ENCODE results near the gene SIAE. TPM values are rescaled to one million over a fixed set of nuclear protein-coding genes. Genes with fewer than 3 reads are reported as not detected.

SIAE gene
- total RNA-seq, 4 donors from 2014 or later = 2.7 to 7.5 (median 4.0) TPM

GRCh38 chr11:124672536-124673215 is 863 bp downstream of the SIAE start:
- Histone ChIP-seq H3K27me3 (no peaks in the 10 kb centered on the region), H3K4me1 (peaks cover 0 to 20% (median 6%) of the 10 kb centered on the region in 3 donors), H3K9me3 (no peaks in the 10 kb centered on the region), H3K27ac (peak overlapping the region in 3 of 4 donors; percentile 80 to 89 (median 86)), H3K4me3 (peak overlapping the region; percentile 35 to 76), H3K36me3 (peaks cover 0 to 3% of the 10 kb centered on the region in 2 donors)
- no peak for TF ChIP-seq POLR2AphosphoS5 (IDR thresholded peaks at IDR 0.05)
- ATAC-seq = no peak
- WGBS, 2 donors (ENCODE audit: low coverage in 1 of 2) = 37 to 70% methylated on average over 5 of the region's 7 CpGs

DNA sequence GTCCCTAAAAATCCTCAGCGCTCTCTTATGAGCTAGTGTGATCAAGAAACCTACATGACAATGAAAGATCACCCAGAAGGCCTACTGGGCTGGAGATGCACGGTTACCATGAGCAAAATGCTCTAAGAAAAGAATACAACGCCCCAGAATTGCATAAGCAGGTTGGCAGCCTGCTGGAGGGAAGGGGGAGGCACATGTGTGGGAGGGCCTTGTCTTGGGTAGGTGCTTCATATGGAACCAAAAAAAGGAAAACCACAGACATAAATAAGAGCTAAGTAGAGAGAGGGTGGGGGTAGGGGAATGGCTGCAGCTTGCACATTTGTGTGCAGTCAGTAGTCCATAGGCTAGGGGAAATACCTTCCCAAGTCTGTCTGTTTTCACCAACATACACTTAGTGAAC is 2.8 kb downstream of the SIAE start:
- peaks cover 0 to 20% (median 6%) of the 10 kb centered on the region in 3 donors for H3K4me1 ChIP-seq
- H3K9me3 ChIP-seq = no peaks in the 10 kb centered on the region
- no peak overlapping the region for H3K27ac ChIP-seq
- H3K4me3 ChIP-seq = no peak overlapping the region
- TF ChIP-seq POLR2AphosphoS5 (IDR thresholded peaks at IDR 0.05) (no peak), POLR2A (IDR thresholded peaks at IDR 0.05) (no peak), EP300 (IDR thresholded peaks at IDR 0.05) (no peak)
- TF ChIP-seq, protein P1, sequence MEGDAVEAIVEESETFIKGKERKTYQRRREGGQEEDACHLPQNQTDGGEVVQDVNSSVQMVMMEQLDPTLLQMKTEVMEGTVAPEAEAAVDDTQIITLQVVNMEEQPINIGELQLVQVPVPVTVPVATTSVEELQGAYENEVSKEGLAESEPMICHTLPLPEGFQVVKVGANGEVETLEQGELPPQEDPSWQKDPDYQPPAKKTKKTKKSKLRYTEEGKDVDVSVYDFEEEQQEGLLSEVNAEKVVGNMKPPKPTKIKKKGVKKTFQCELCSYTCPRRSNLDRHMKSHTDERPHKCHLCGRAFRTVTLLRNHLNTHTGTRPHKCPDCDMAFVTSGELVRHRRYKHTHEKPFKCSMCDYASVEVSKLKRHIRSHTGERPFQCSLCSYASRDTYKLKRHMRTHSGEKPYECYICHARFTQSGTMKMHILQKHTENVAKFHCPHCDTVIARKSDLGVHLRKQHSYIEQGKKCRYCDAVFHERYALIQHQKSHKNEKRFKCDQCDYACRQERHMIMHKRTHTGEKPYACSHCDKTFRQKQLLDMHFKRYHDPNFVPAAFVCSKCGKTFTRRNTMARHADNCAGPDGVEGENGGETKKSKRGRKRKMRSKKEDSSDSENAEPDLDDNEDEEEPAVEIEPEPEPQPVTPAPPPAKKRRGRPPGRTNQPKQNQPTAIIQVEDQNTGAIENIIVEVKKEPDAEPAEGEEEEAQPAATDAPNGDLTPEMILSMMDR (IDR thresholded peaks at IDR 0.05) = no peak
- 51 to 80% methylated on average over 1 to 2 of the region's 3 CpGs for WGBS, 2 donors (ENCODE audit: low coverage in 1 of 2)
- H3K36me3 ChIP-seq = peaks cover 0 to 21% of the 10 kb centered on the region in 2 donors
- no peak for ATAC-seq
- H3K27me3 ChIP-seq = no peaks in the 10 kb centered on the region

- ATAC-seq = no peak
- TF ChIP-seq, protein P1 (IDR thresholded peaks at IDR 0.05) = peak; percentile 68 to 82 (median 76)
- no peak for TF ChIP-seq POLR2A (IDR thresholded peaks at IDR 0.05)
- no peak overlapping the region for H3K27ac ChIP-seq
- WGBS, 2 donors (ENCODE audit: low coverage in 1 of 2) = 17 to 23% methylated on average over 6 to 8 of the region's 8 CpGs
- H3K4me3 ChIP-seq = no peak overlapping the region
- no peaks in the 10 kb centered on the region for H3K9me3 ChIP-seq
- peaks cover 0 to 15% (median 6%) of the 10 kb centered on the region in 3 donors for H3K4me1 ChIP-seq
- no peaks in the 10 kb centered on the region for H3K27me3 ChIP-seq
- H3K36me3 ChIP-seq = peaks cover 0 to 36% of the 10 kb centered on the region in 2 donors
Measured at GRCh38 chr11:124669193-124669592, 4.3 kb downstream of the SIAE start.

GRCh38 chr11:124667601-124668000 is 5.9 kb downstream of the SIAE start:
- H3K36me3 ChIP-seq = peaks cover 0 to 49% of the 10 kb centered on the region in 2 donors
- no peak overlapping the region for H3K27ac ChIP-seq
- no peaks in the 10 kb centered on the region for H3K27me3 ChIP-seq
- H3K4me3 ChIP-seq = no peak overlapping the region
- TF ChIP-seq EP300 (IDR thresholded peaks at IDR 0.05) (no peak), POLR2AphosphoS5 (IDR thresholded peaks at IDR 0.05) (no peak), POLR2A (IDR thresholded peaks at IDR 0.05) (no peak)
- TF ChIP-seq, protein P1 (IDR thresholded peaks at IDR 0.05) = no peak
- H3K4me1 ChIP-seq = peaks cover 0 to 5% (median 2%) of the 10 kb centered on the region in 3 donors
- ATAC-seq = no peak
- WGBS, 2 donors (ENCODE audit: low coverage in 1 of 2) = 92 to 98% methylated on average over 3 of the region's 3 CpGs
- H3K9me3 ChIP-seq = no peaks in the 10 kb centered on the region

DNA sequence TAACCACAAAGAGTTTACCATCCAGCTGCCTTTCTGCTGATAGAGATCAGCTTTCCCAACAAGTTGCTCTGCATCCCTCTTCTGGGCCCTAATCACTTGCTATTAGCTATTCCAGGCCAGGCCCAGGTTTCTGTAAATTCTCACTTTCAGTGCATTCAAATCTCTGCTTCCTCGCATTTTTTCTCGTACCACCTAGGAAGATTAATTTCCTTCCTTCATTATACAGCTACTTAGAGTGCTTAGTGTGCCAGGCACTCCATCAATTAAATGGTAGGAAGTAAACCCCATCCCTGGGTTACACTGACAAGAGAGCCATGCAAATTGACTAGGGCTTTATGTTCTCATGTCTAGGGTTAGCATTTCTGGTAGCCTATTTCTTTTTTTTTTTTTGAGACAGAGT is 9.7 kb downstream of the SIAE start:
- H3K9me3 ChIP-seq = no peaks in the 10 kb centered on the region
- peaks cover 0 to 63% of the 10 kb centered on the region in 2 donors for H3K36me3 ChIP-seq
- H3K4me1 ChIP-seq = no peaks in the 10 kb centered on the region
- no peak overlapping the region for H3K27ac ChIP-seq
- no peak overlapping the region for H3K4me3 ChIP-seq
- TF ChIP-seq POLR2AphosphoS5 (IDR thresholded peaks at IDR 0.05) (no peak), EP300 (IDR thresholded peaks at IDR 0.05) (no peak), POLR2A (IDR thresholded peaks at IDR 0.05) (no peak)
- TF ChIP-seq, protein P1 (IDR thresholded peaks at IDR 0.05) = no peak
- H3K27me3 ChIP-seq = no peaks in the 10 kb centered on the region
- ATAC-seq = no peak
- WGBS, 2 donors (ENCODE audit: low coverage in 1 of 2) = 73% methylated on average over 2 of the region's 2 CpGs

Measured in gastroesophageal sphincter (tissue), 4 donors.